ENCODE data around the gene TTC24.

DNA sequence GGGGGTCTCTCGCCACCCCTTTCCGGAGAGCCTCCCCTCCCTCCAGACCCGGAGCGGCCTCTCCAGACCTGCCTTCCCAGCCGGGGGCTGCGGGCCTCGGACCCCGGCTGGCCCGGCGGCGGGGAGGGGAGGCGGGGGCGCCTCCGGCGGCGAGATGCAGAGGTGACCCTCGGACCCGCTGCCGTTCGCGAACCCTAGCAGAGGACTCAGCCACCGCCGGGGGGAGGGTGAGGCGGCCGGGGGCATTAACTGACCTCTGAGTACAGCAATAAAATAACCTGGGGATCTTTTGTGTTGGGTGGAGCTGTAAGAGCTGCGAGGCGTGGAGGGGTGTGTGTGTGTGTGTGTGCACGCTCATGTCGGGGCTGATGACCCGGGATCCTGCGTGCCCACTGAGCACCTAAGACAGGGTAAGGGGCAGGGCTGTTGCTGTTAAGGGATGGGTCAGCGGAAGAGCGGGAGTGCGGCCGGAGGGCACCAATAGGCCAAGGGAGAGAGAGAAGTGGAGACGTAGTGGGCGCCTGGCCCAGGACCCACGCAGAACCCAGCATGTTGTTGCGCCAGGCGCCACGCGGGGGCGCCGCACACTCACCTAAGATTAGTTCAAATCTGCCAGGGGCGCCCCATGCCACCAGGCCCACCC is 46.0 kb downstream of the TTC24 start:
- TF ChIP-seq, protein P1, sequence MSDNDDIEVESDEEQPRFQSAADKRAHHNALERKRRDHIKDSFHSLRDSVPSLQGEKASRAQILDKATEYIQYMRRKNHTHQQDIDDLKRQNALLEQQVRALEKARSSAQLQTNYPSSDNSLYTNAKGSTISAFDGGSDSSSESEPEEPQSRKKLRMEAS (IDR thresholded peaks at IDR 0.05; ENCODE audit: low read depth, low read length): no peak
- TF ChIP-seq, protein P2, sequence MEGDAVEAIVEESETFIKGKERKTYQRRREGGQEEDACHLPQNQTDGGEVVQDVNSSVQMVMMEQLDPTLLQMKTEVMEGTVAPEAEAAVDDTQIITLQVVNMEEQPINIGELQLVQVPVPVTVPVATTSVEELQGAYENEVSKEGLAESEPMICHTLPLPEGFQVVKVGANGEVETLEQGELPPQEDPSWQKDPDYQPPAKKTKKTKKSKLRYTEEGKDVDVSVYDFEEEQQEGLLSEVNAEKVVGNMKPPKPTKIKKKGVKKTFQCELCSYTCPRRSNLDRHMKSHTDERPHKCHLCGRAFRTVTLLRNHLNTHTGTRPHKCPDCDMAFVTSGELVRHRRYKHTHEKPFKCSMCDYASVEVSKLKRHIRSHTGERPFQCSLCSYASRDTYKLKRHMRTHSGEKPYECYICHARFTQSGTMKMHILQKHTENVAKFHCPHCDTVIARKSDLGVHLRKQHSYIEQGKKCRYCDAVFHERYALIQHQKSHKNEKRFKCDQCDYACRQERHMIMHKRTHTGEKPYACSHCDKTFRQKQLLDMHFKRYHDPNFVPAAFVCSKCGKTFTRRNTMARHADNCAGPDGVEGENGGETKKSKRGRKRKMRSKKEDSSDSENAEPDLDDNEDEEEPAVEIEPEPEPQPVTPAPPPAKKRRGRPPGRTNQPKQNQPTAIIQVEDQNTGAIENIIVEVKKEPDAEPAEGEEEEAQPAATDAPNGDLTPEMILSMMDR (IDR thresholded peaks at IDR 0.05; ENCODE audit: low read depth, low read length): peak; percentile 79
- TF ChIP-seq MYC (IDR thresholded peaks at IDR 0.05; ENCODE audit: low read depth, low read length): no peak

Data from NB4 (cell line).